ENCODE results near the gene RPS24. TPM values are rescaled to one million over a fixed set of nuclear protein-coding genes. Genes with fewer than 3 reads are reported as not detected.

The RPS24 gene
- total and polyA plus RNA-seq, 9 of the 15 experiments (the other 6 are each of a cell fraction or from before 2014, with no cell fraction given), result 1,947 to 7,307 (median 5,944) TPM

DNA sequence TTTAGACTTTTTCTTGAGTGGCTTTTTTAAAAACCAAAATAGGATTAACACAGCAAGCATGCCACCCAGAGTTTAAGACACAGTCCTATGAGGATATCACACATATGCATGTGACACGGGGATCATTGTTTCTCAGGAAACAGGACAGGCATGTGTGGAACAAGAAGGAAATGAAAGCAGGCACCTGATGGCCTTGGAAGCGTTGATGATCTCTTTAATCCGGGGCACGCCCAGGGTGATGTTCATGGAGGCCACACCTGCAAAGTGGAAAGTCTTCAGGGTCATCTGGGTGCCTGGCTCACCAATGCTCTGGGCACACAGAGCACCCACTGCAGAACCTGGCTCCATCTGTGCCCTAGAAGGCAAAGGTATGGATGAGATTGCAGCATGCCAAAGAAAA is 48.7 kb upstream of the RPS24 start (continued):
- TF ChIP-seq, protein P1, sequence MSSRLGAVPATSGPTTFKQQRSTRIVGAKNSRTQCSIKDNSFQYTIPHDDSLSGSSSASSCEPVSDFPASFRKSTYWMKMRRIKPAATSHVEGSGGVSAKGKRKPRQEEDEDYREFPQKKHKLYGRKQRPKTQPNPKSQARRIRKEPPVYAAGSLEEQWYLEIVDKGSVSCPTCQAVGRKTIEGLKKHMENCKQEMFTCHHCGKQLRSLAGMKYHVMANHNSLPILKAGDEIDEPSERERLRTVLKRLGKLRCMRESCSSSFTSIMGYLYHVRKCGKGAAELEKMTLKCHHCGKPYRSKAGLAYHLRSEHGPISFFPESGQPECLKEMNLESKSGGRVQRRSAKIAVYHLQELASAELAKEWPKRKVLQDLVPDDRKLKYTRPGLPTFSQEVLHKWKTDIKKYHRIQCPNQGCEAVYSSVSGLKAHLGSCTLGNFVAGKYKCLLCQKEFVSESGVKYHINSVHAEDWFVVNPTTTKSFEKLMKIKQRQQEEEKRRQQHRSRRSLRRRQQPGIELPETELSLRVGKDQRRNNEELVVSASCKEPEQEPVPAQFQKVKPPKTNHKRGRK (tag; IDR thresholded peaks at IDR 0.05), result no peak
- TF ChIP-seq POLR2H (tag; IDR thresholded peaks at IDR 0.05; ENCODE audit: low read depth) (no peak), ZNF384 (IDR thresholded peaks at IDR 0.05; ENCODE audit: low read depth, low read length) (no peak), SMAD2 (IDR thresholded peaks at IDR 0.05; ENCODE audit: low read depth, low read length) (no peak), ZNF77 (CRISPR knock-in tag; IDR thresholded peaks at IDR 0.05) (no peak), BCL6 (CRISPR knock-in tag; IDR thresholded peaks at IDR 0.05) (no peak), CBFA2T2 (conservative IDR thresholded peaks at IDR 0.05) (no peak)
- TF ChIP-seq, protein P2, sequence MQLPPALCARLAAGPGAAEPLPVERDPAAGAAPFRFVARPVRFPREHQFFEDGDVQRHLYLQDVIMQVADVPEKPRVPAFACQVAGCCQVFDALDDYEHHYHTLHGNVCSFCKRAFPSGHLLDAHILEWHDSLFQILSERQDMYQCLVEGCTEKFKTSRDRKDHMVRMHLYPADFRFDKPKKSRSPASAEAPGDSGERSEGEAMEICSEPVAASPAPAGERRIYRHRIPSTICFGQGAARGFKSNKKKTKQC (CRISPR knock-in tag; IDR thresholded peaks at IDR 0.05), result no peak

DNA sequence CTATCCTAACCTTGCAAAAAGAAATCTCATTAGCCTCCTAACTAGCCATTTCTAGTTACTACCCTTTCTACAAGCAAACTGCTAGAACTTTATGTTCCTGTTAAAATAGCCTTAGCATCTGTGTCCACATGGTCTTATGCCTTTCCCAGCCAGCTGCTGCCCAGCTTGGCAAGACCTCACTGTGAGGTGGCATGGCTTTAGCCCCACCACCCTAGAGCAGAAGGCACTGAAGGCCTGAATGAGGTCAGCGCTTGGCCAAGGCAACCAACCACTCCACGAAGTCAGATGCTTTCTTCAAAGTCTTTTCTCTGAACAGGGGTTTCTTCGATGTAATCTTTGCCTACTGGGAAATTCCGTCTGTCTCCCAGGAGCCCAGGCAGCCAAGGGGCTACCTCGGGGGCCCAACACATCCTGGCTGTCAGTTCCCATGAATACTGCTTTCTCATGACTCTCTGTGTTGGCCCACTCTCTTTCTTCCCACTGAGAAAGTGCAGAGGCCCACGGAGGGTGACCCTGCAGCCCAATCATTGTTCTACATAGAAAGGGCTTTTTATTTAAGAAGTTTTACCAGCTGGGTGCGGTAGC is 45.9 kb upstream of the RPS24 start:
- FAIRE-seq (no peak), DNase-seq (ENCODE audit: extremely low read depth in 1 of 4, low spot score in 3 of 4) (no peak), ATAC-seq (no peak)
- WGBS (ENCODE audit: insufficient coverage, low coverage, missing lambda C conversion rate), result 91% methylated on average over 7 of the region's 7 CpGs
- Histone ChIP-seq H3K9me3 (replicated peaks; ENCODE audit: control insufficient read depth, insufficient read depth, low read depth, low read length) (no peaks in the 10 kb centered on the region), H3K4me1 (replicated peaks in 1 of 2; ENCODE audit: control insufficient read depth in 2 of 2, insufficient read depth in 2 of 2, low read length in 2 of 2) (peaks cover 0 to 7% of the 10 kb centered on the region in 2 experiments; a peak in 2 of 5 replicates), H3K36me3 (ENCODE audit: control insufficient read depth, insufficient read depth, low read length) (peaks cover 99% of the 10 kb centered on the region), H3K9me1 (ENCODE audit: control insufficient read depth, insufficient read depth, low read length) (no peaks in the 10 kb centered on the region), H3K9ac (ENCODE audit: insufficient read depth in 1 of 2, low read depth in 2 of 2, low read length in 2 of 2) (peak overlapping the region in 1 of 2 experiments; percentile 69; a peak in 1 of 4 replicates), H3K4me2 (ENCODE audit: insufficient read depth, low read length) (no peak overlapping the region), H2AFZ (ENCODE audit: low read depth, low read length) (no peak overlapping the region), H4K20me1 (replicated peaks; ENCODE audit: control insufficient read depth, insufficient read depth, low read length) (no peaks in the 10 kb centered on the region), H3K4me3 (no peak overlapping the region), H3K79me2 (ENCODE audit: control insufficient read depth, insufficient read depth, low read length) (no peaks in the 10 kb centered on the region), H3K27me3 (ENCODE audit: control insufficient read depth in 2 of 2, insufficient read depth in 2 of 2, low read length in 2 of 2) (no peaks in the 10 kb centered on the region), H3K27ac (ENCODE audit: extremely low read depth, low read depth, low read length) (no peak overlapping the region)
- in situ Hi-C loops (cut with MboI), result no loop called here
- ChIA-PET CTCF (ENCODE audit: low intra/inter-chr PET ratio) (no interaction called here), POLR2A (interaction anchor here (1.7 kb wide), 1 partner anchor 56 kb away, joined by 5 read pairs; no protein-coding TSS in a partner anchor)
- intact Hi-C loops (cut with micrococcal nuclease), result loop anchor here (5.0 kb wide), 1 partner anchor 35 kb away; no protein-coding TSS in a partner anchor
- no TSS peak for BruUV-seq (replicated peaks)
- TF ChIP-seq ZNF146 (CRISPR knock-in tag; IDR thresholded peaks at IDR 0.05; ENCODE audit: unreplicated experiment) (no peak), PTTG1 (tag; IDR thresholded peaks at IDR 0.05; ENCODE audit: low read depth) (no peak), WHSC1 (IDR thresholded peaks at IDR 0.05; ENCODE audit: low read length) (no peak), ZBTB8A (IDR thresholded peaks at IDR 0.05; ENCODE audit: partially characterized antibody) (no peak), NR2F6 (CRISPR knock-in tag; IDR thresholded peaks at IDR 0.05) (no peak), RFX5 (IDR thresholded peaks at IDR 0.05; ENCODE audit: low read depth, low read length) (no peak), SREBF2 (CRISPR knock-in tag; IDR thresholded peaks at IDR 0.05) (no peak), NCOA4 (IDR thresholded peaks at IDR 0.05; ENCODE audit: partially characterized antibody) (no peak), DDX20 (tag; IDR thresholded peaks at IDR 0.05; ENCODE audit: low read depth) (no peak), RBM22 (IDR thresholded peaks at IDR 0.05; ENCODE audit: low read depth, low read length, poor library complexity, severe bottlenecking) (no peak), ZBTB1 (CRISPR knock-in tag; IDR thresholded peaks at IDR 0.05; ENCODE audit: borderline replicate concordance, low read depth) (no peak)
- TF ChIP-seq, protein P3, sequence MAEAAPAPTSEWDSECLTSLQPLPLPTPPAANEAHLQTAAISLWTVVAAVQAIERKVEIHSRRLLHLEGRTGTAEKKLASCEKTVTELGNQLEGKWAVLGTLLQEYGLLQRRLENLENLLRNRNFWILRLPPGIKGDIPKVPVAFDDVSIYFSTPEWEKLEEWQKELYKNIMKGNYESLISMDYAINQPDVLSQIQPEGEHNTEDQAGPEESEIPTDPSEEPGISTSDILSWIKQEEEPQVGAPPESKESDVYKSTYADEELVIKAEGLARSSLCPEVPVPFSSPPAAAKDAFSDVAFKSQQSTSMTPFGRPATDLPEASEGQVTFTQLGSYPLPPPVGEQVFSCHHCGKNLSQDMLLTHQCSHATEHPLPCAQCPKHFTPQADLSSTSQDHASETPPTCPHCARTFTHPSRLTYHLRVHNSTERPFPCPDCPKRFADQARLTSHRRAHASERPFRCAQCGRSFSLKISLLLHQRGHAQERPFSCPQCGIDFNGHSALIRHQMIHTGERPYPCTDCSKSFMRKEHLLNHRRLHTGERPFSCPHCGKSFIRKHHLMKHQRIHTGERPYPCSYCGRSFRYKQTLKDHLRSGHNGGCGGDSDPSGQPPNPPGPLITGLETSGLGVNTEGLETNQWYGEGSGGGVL (CRISPR knock-in tag; IDR thresholded peaks at IDR 0.05), result no peak

Measured in K562 (cell line).